Thoracic aorta (tissue), 2 donors: Measurements from ENCODE around the gene IZUMO1. TPM values are rescaled to one million over a fixed set of nuclear protein-coding genes. Genes with fewer than 3 reads are reported as not detected.
"Not testable (repeated sequence)": the region's sequence is repeated elsewhere in the genome, so short reads cannot be mapped to it uniquely, and the experiment has no call there.

Experiments used
- ATAC-seq: fragments of 150-250 bp; one replicate; pipeline ENCODE4 v1.8.0; 2017; ENCODE audit warnings: low read depth; ENCODE audit not compliant: insufficient number of reproducible peaks, low FRiP score
- DNase-seq: peaks from one replicate; pipeline ENCODE4 v3.0.0-alpha.2; 2020; ENCODE audit warnings: low spot score
- H3K27ac ChIP-seq, 2 donors: fragments of 200-600 bp; sonication (generic); 1 replicate in 1 of 2; 2 replicates in 1 of 2; pipeline ENCODE4 v1.5.1; 2016; ENCODE audit warnings: mild to moderate bottlenecking in 2 of 2, moderate library complexity in 2 of 2
- H3K27me3 ChIP-seq: fragments of 200-600 bp; sonication (generic); replicated peaks from 2 replicates; pipeline ENCODE4 v1.6.0; 2016; ENCODE audit warnings: mild to moderate bottlenecking; ENCODE audit not compliant: insufficient read depth
- H3K36me3 ChIP-seq: fragments of 200-600 bp; sonication (generic); one replicate; pipeline ENCODE4 v1.5.1; 2016
- H3K4me1 ChIP-seq, 2 donors: fragments of 200-600 bp; sonication (generic); 1 replicate in 1 of 2; 2 replicates in 1 of 2; pipeline versions ENCODE4 v1.5.1 to v1.6.0; 2016; ENCODE audit warnings: low read depth in 2 of 2, mild to moderate bottlenecking in 1 of 2; ENCODE audit not compliant: control insufficient read depth in 1 of 2
- H3K4me3 ChIP-seq: fragments of 200-600 bp; sonication (generic); 2 replicates; pipeline ENCODE4 v1.5.1; 2016; ENCODE audit warnings: mild to moderate bottlenecking
- H3K9me3 ChIP-seq: fragments of 200-600 bp; sonication (generic); 2 replicates; pipeline ENCODE4 v1.5.1; 2016
- CTCF ChIP-seq: fragments of 200-600 bp; sonication (generic); IDR thresholded peaks from one replicate; pipeline ENCODE4 v1.5.1; 2019; ENCODE audit warnings: antibody characterized with exemption
- total RNA-seq, 2 donors: library from RNA; depleted of rRNA; stranded (reverse); fragments of >200 nt; gene quantifications; one replicate each; pipeline versions ENCODE4 v1.1.0 to v1.2.3, GENCODE V29; 2016

Gene IZUMO1
- total RNA-seq, result not detected

- DNase-seq (peak; percentile 43), ATAC-seq (peak; percentile 44)
- Histone ChIP-seq H3K27me3 (peaks cover 4% of the 10 kb centered on the region), H3K9me3 (no peaks in the 10 kb centered on the region), H3K4me3 (peak within 1 kb of the TSS; percentile 66), H3K4me1 (peaks cover 0 to 7% of the 10 kb centered on the region in 2 donors), H3K36me3 (no peaks in the 10 kb centered on the region), H3K27ac (no peak within 1 kb of the TSS)
- no peak for TF ChIP-seq CTCF
Observed at GRCh38 chr19:48746738-48747575, at the start of gene IZUMO1. Gene IZUMO1, minus strand, starts transcription at chr19:48746909. Its CDS starts 1,050 bp downstream, at chr19:48745859.

GRCh38 chr19:48795685-48796070 lies 49.0 kb upstream of the IZUMO1 start:
- Histone ChIP-seq H3K4me3 (no peak overlapping the region), H3K9me3 (no peaks in the 10 kb centered on the region), H3K36me3 (peaks cover 6% of the 10 kb centered on the region), H3K27me3 (no peaks in the 10 kb centered on the region), H3K4me1 (peaks cover 7 to 16% of the 10 kb centered on the region in 2 donors), H3K27ac (peak overlapping the region; percentile 85 to 86)
- TF ChIP-seq CTCF, result no peak
- DNase-seq (no peak), ATAC-seq (no peak)

- DNase-seq, result peak; percentile 87
- Histone ChIP-seq H3K9me3 (no peaks in the 10 kb centered on the region), H3K36me3 (peaks cover 6% of the 10 kb centered on the region), H3K27ac (peak overlapping the region; percentile 85 to 86), H3K27me3 (no peaks in the 10 kb centered on the region), H3K4me1 (peaks cover 7 to 16% of the 10 kb centered on the region in 2 donors), H3K4me3 (peak overlapping the region; percentile 74)
- ATAC-seq, result peak; percentile 79
- peak; percentile 92 for TF ChIP-seq CTCF
Observed at GRCh38 chr19:48795055-48795684, 48.5 kb upstream of the IZUMO1 start.

- ATAC-seq (no peak), DNase-seq (no peak)
- Histone ChIP-seq H3K27ac (peak overlapping the region; percentile 85 to 86), H3K36me3 (peaks cover 2% of the 10 kb centered on the region), H3K9me3 (no peaks in the 10 kb centered on the region), H3K4me1 (peaks cover 7 to 16% of the 10 kb centered on the region in 2 donors), H3K27me3 (no peaks in the 10 kb centered on the region), H3K4me3 (no peak overlapping the region)
- no peak for TF ChIP-seq CTCF
Observed at GRCh38 chr19:48794291-48794690, 47.6 kb upstream of the IZUMO1 start.

GRCh38 chr19:48793271-48793670 lies 46.6 kb upstream of the IZUMO1 start:
- TF ChIP-seq CTCF, result no peak
- peaks cover 7 to 16% of the 10 kb centered on the region in 2 donors for H3K4me1 ChIP-seq
- no peak overlapping the region for H3K27ac ChIP-seq
- no peaks in the 10 kb centered on the region for H3K27me3 ChIP-seq
- no peaks in the 10 kb centered on the region for H3K36me3 ChIP-seq
- ATAC-seq (no peak), DNase-seq (no peak)
- no peaks in the 10 kb centered on the region for H3K9me3 ChIP-seq
- no peak overlapping the region for H3K4me3 ChIP-seq

GRCh38 chr19:48787331-48787730 lies 40.6 kb upstream of the IZUMO1 start:
- H3K27me3 ChIP-seq, H3K4me3 ChIP-seq, H3K36me3 ChIP-seq, DNase-seq, H3K27ac ChIP-seq, ATAC-seq, H3K4me1 ChIP-seq, H3K9me3 ChIP-seq: not testable (repeated sequence)

GRCh38 chr19:48786422-48786821 lies 39.7 kb upstream of the IZUMO1 start:
- H3K9me3 ChIP-seq, H3K27ac ChIP-seq, H3K4me1 ChIP-seq, H3K36me3 ChIP-seq, H3K27me3 ChIP-seq, ATAC-seq, H3K4me3 ChIP-seq, DNase-seq: not testable (repeated sequence)
